H9 (cell line): ENCODE results near the gene ZNF750. TPM values are rescaled to one million over a fixed set of nuclear protein-coding genes. Genes with fewer than 3 reads are reported as not detected.

Experiments
- DNase-seq: peaks from one replicate; pipeline ENCODE4 v3.0.0-alpha.2; 2017
- H2AFZ ChIP-seq: one replicate; pipeline ENCODE4 v1.6.1; 2013; ENCODE audit warnings: mild to moderate bottlenecking, low read length, control low read depth, moderate library complexity
- H2AK5ac ChIP-seq: 2 replicates; pipeline ENCODE4 v1.6.1; 2013; ENCODE audit warnings: low read length, control low read depth, mixed read lengths; ENCODE audit not compliant: insufficient read length
- H2BK120ac ChIP-seq: one replicate; pipeline ENCODE4 v1.6.1; 2013; ENCODE audit warnings: low read depth, mild to moderate bottlenecking, low read length, control low read depth, inconsistent platforms; ENCODE audit not compliant: poor library complexity, severe bottlenecking
- H2BK12ac ChIP-seq: 2 replicates; pipeline ENCODE4 v1.6.1; 2013; ENCODE audit warnings: low read length, control low read depth, mixed read lengths, low read depth; ENCODE audit not compliant: insufficient read length
- H2BK15ac ChIP-seq: 2 replicates; pipeline ENCODE4 v1.6.1; 2013; ENCODE audit warnings: low read depth, low read length, control low read depth
- H2BK20ac ChIP-seq: one replicate; pipeline ENCODE4 v1.6.1; 2013; ENCODE audit warnings: low read depth, mild to moderate bottlenecking, low read length, control low read depth, inconsistent platforms; ENCODE audit not compliant: poor library complexity, severe bottlenecking
- H2BK5ac ChIP-seq: 2 replicates; pipeline ENCODE4 v1.6.1; 2013; ENCODE audit warnings: low read length, control low read depth, mixed read lengths; ENCODE audit not compliant: insufficient read length
- H3K14ac ChIP-seq: 2 replicates; pipeline ENCODE4 v1.6.1; 2013; ENCODE audit warnings: low read length, control low read depth; ENCODE audit not compliant: insufficient read depth
- H3K18ac ChIP-seq: 2 replicates; pipeline ENCODE4 v1.6.1; 2013; ENCODE audit warnings: low read depth, mild to moderate bottlenecking, mixed read lengths, low read length, control low read depth; ENCODE audit not compliant: insufficient read length
- H3K23ac ChIP-seq: 2 replicates; pipeline ENCODE4 v1.6.1; 2013; ENCODE audit warnings: low read length, control low read depth, mixed read lengths, low read depth; ENCODE audit not compliant: insufficient read length
- H3K23me2 ChIP-seq: 2 replicates; pipeline ENCODE4 v1.6.1; 2013; ENCODE audit warnings: low read depth, mild to moderate bottlenecking, mixed read lengths, low read length, control low read depth; ENCODE audit not compliant: insufficient read length, poor library complexity, severe bottlenecking
- H3K27ac ChIP-seq: 2 replicates; pipeline ENCODE4 v1.5.1; 2013; ENCODE audit warnings: low read length, control low read depth, mixed read lengths, low read depth; ENCODE audit not compliant: insufficient read length
- H3K27me3 ChIP-seq: 2 replicates; pipeline ENCODE4 v1.6.1; 2013; ENCODE audit warnings: low read length, control low read depth, inconsistent platforms; ENCODE audit not compliant: insufficient read depth
- H3K4ac ChIP-seq: 2 replicates; pipeline ENCODE4 v1.6.1; 2013; ENCODE audit warnings: low read depth, mild to moderate bottlenecking, control low read depth, inconsistent platforms, low read length, moderate library complexity
- H3K4me1 ChIP-seq: 2 replicates; pipeline ENCODE4 v1.6.1; 2013; ENCODE audit warnings: low read length, control low read depth, inconsistent platforms; ENCODE audit not compliant: insufficient read depth
- H3K4me2 ChIP-seq: 2 replicates; pipeline ENCODE4 v1.6.1; 2013; ENCODE audit warnings: low read length, control low read depth, mixed read lengths; ENCODE audit not compliant: insufficient read length, insufficient read depth
- H3K56ac ChIP-seq: 2 replicates; pipeline ENCODE4 v1.6.1; 2013; ENCODE audit warnings: low read depth, mild to moderate bottlenecking, mixed read lengths, low read length, control low read depth; ENCODE audit not compliant: insufficient read length
- H3K79me1 ChIP-seq: 2 replicates; pipeline ENCODE4 v1.6.1; 2013; ENCODE audit warnings: low read depth, mild to moderate bottlenecking, moderate library complexity, low read length, control low read depth, inconsistent platforms; ENCODE audit not compliant: insufficient read depth, poor library complexity, severe bottlenecking
- H3K79me2 ChIP-seq: 2 replicates; pipeline ENCODE4 v1.6.1; 2013; ENCODE audit warnings: low read length, control low read depth, inconsistent platforms; ENCODE audit not compliant: insufficient read depth
- H3K9ac ChIP-seq: 2 replicates; pipeline ENCODE4 v1.6.1; 2013; ENCODE audit warnings: low read length, control low read depth, mixed read lengths; ENCODE audit not compliant: insufficient read length; ENCODE audit errors: extremely low read depth
- H3K9me3 ChIP-seq: one replicate; pipeline ENCODE4 v1.6.1; 2013; ENCODE audit warnings: low read depth, low read length, inconsistent platforms; ENCODE audit not compliant: control insufficient read depth
- H3T11ph ChIP-seq: one replicate; pipeline ENCODE4 v1.6.1; 2013; ENCODE audit warnings: mild to moderate bottlenecking, low read length, control low read depth, inconsistent platforms
- H4K20me1 ChIP-seq: one replicate; pipeline ENCODE4 v1.6.1; 2013; ENCODE audit not compliant: control insufficient read depth, insufficient read length, insufficient read depth
- H4K5ac ChIP-seq: 2 replicates; pipeline ENCODE4 v1.6.1; 2013; ENCODE audit warnings: low read depth, mild to moderate bottlenecking, mixed read lengths, low read length, control low read depth; ENCODE audit not compliant: insufficient read length
- H4K8ac ChIP-seq: replicated peaks from 2 replicates; pipeline ENCODE4 v1.6.1; 2013; ENCODE audit warnings: low read length, control low read depth, mixed read lengths, low read depth; ENCODE audit not compliant: insufficient read length
- H4K91ac ChIP-seq: 2 replicates; pipeline ENCODE4 v1.6.1; 2013; ENCODE audit warnings: low read depth, mild to moderate bottlenecking, moderate library complexity, mixed read lengths, low read length, control low read depth; ENCODE audit not compliant: insufficient read length
- H3K27ac Mint-ChIP-seq, 3 experiments: 2 replicates in 2 of 3; 3 replicates in 1 of 3; pipeline ENCODE4 v1.8.0; 2020 to 2021; ENCODE audit warnings: mixed read lengths in 3 of 3, mild to moderate bottlenecking in 1 of 3, moderate library complexity in 1 of 3
- H3K27me3 Mint-ChIP-seq: 2 replicates; pipeline ENCODE4 v1.8.0; 2021; ENCODE audit warnings: low read depth, mild to moderate bottlenecking, moderate library complexity, mixed read lengths
- H3K36me3 Mint-ChIP-seq, 3 experiments: 2 replicates in 2 of 3; 3 replicates in 1 of 3; pipeline ENCODE4 v1.8.0; 2020 to 2021; ENCODE audit warnings: low read depth in 3 of 3, mixed read lengths in 3 of 3; ENCODE audit not compliant: insufficient read depth in 1 of 3
- H3K4me1 Mint-ChIP-seq, 2 experiments: 2 replicates each; pipeline ENCODE4 v1.8.0; 2020; ENCODE audit warnings: mixed read lengths in 2 of 2
- H3K4me3 Mint-ChIP-seq, 2 experiments: 2 replicates in 1 of 2; 3 replicates in 1 of 2; pipeline ENCODE4 v1.8.0; 2020 to 2021; ENCODE audit warnings: mild to moderate bottlenecking in 2 of 2, mixed read lengths in 2 of 2, moderate library complexity in 1 of 2
- H3K9me3 Mint-ChIP-seq, 2 experiments: 2 replicates in 1 of 2; 3 replicates in 1 of 2; pipeline ENCODE4 v1.8.0; 2020; ENCODE audit warnings: mild to moderate bottlenecking in 2 of 2, mixed read lengths in 2 of 2, moderate library complexity in 1 of 2
- CTCF ChIP-seq: fragments of 200-600 bp; sonication (generic); conservative IDR thresholded peaks from 3 replicates; pipeline ENCODE4 v1.8.0; 2021; ENCODE audit warnings: antibody characterized with exemption, mild to moderate bottlenecking
- WGBS: extraction: QIAGEN DNeasy Blood & Tissue Kit; methylation state at CpG from one replicate; pipeline ENCODE4 v1.1.7; 2013; ENCODE audit warnings: missing lambda C conversion rate, low lambda C conversion rate, mixed read lengths; ENCODE audit not compliant: insufficient read length; ENCODE audit errors: extremely low coverage; 5-methylcytosine and 5-hydroxymethylcytosine counted together
- total RNA-seq: library from RNA; stranded (reverse); gene quantifications from 2 replicates; pipeline ENCODE4 v1.2.1, GENCODE V29; 2021

The ZNF750 gene
- total RNA-seq, 1 experiment from 2014 or later = not detected

GRCh38 chr17:82812601-82813000 is 27.2 kb downstream of the ZNF750 start:
- DNase-seq = no peak
- H4K8ac ChIP-seq = no peak overlapping the region
- no peak overlapping the region for H3K9ac ChIP-seq
- H4K20me1 ChIP-seq = no peaks in the 10 kb centered on the region
- H3K9me3 ChIP-seq = no peaks in the 10 kb centered on the region
- no peak overlapping the region for H2AFZ ChIP-seq
- no peaks in the 10 kb centered on the region for H3K4me1 Mint-ChIP-seq
- H2BK20ac ChIP-seq = no peak overlapping the region
- no peaks in the 10 kb centered on the region for H3K79me2 ChIP-seq
- no peak overlapping the region for H3K4me3 Mint-ChIP-seq
- H3K9me3 Mint-ChIP-seq = peaks cover under 1 to 4% of the 10 kb centered on the region in 2 experiments; a peak in 4 of 5 replicates
- H2BK12ac ChIP-seq = no peak overlapping the region
- no peak overlapping the region for H3T11ph ChIP-seq
- no peak overlapping the region for H3K4ac ChIP-seq
- no peaks in the 10 kb centered on the region for H3K27me3 ChIP-seq
- no CpG with 5 or more reads among the region's 17 CpGs for WGBS
- H3K14ac ChIP-seq = no peak overlapping the region
- H3K36me3 Mint-ChIP-seq = peaks cover 46 to 85% (median 77%) of the 10 kb centered on the region in 3 experiments
- no peak overlapping the region for H4K91ac ChIP-seq
- H2BK5ac ChIP-seq = no peak overlapping the region
- no peaks in the 10 kb centered on the region for H3K79me1 ChIP-seq
- no peak overlapping the region for H3K18ac ChIP-seq
- no peak overlapping the region for H3K23ac ChIP-seq
- no peak for TF ChIP-seq CTCF
- no peak overlapping the region for H4K5ac ChIP-seq
- H3K4me1 ChIP-seq = no peaks in the 10 kb centered on the region
- no peaks in the 10 kb centered on the region for H3K23me2 ChIP-seq
- H3K27ac ChIP-seq = no peak overlapping the region
- H2BK15ac ChIP-seq = no peak overlapping the region
- no peak overlapping the region for H3K4me2 ChIP-seq
- H3K27ac Mint-ChIP-seq = no peak overlapping the region
- no peak overlapping the region for H3K56ac ChIP-seq
- no peaks in the 10 kb centered on the region for H3K27me3 Mint-ChIP-seq
- no peak overlapping the region for H2BK120ac ChIP-seq
- H2AK5ac ChIP-seq = no peak overlapping the region
